ENCODE measurements around the gene NFATC2. TPM values are rescaled to one million over a fixed set of nuclear protein-coding genes. Genes with fewer than 3 reads are reported as not detected.
"Not testable (repeated sequence)": the region's sequence is repeated elsewhere in the genome, so short reads cannot be mapped to it uniquely, and the experiment has no call there.

Gene NFATC2
- total RNA-seq, 1 experiment from 2014 or later: not detected

DNA sequence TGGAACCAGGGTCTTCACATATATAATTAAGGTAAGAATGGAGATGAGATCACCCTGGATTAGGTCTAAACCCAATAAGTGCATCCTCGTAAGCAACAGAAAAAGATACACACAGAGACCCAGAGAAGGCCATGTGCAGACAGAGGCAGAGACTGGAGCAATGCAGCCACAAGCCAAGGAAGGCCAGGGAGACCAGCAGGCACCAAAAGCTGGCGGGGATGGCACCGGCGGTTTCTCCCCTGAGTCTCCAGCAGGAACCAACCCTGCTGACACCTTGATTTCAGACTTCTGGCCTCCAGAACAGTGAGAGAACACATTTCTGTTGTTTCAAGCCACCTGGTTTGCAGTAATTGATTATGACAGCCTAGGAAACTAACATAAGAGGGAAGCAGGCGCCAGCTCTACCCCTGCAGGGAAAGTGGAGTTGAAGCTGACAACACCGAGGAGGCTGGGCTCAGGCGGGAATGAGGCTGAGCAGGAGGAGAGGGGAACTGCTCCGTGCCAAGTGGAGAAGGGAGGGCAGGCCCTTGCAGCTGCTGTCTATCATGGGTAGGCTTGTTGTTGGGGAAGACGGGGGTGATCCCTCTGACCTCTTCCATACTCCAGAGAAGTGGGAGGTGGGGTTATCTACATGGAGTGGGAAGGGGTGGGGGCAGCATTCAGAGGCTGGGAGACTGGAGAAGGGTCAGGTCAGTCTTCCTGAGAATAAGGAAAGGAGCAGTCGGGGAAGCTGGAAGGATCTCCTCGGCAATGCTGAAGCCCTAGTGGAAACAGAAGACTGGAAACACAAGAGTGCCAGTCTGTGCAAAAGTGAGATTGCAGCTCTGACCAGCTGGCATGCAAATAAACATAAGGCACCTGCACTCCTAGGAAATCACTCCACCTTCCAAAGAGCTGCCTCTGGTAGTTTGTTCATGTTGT, 72.7 kb downstream of the NFATC2 start:
- no peaks in the 10 kb centered on the region for H3K36me3 ChIP-seq
- no peak for DNase-seq (ENCODE audit: low read depth in 1 of 2, low spot score in 2 of 2)
- peaks cover 3% of the 10 kb centered on the region; the same call in 1 of the 2 replicates for H3K27me3 ChIP-seq (replicated peaks)
- H3K9me3 ChIP-seq (replicated peaks): peaks cover 6% of the 10 kb centered on the region
- H3K4me1 ChIP-seq (replicated peaks): peaks cover 7% of the 10 kb centered on the region; the same call in 1 of the 2 replicates
- no peak overlapping the region for H3K27ac ChIP-seq
- no peak overlapping the region for H3K4me3 ChIP-seq

DNA sequence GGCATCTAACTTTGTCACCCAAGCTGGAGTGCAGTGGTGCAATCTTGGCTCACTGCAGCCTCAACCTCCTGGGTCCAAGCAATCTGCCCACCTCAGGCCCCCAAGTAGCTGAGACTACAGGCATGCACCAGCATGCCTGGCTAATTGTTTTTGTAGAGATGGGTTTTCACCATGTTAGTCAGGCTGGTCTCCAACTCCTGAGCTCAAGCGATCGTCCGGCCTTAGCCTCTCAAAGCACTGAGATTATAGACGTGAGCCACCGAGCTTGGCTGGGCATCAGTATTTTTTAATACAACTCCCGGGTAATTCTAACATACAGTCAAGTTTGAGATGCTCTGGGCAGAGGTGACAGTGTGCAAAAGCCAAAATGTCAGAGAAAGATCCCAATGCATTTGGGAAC, 73.5 kb downstream of the NFATC2 start:
- Histone ChIP-seq H3K4me1 (replicated peaks) (peaks cover 7% of the 10 kb centered on the region; the same call in 1 of the 2 replicates), H3K27ac (no peak overlapping the region), H3K36me3 (no peaks in the 10 kb centered on the region), H3K27me3 (replicated peaks) (peaks cover 3% of the 10 kb centered on the region; the same call in 1 of the 2 replicates), H3K9me3 (replicated peaks) (peaks cover 6% of the 10 kb centered on the region), H3K4me3 (no peak overlapping the region)
- no peak for DNase-seq (ENCODE audit: low read depth in 1 of 2, low spot score in 2 of 2)

DNA sequence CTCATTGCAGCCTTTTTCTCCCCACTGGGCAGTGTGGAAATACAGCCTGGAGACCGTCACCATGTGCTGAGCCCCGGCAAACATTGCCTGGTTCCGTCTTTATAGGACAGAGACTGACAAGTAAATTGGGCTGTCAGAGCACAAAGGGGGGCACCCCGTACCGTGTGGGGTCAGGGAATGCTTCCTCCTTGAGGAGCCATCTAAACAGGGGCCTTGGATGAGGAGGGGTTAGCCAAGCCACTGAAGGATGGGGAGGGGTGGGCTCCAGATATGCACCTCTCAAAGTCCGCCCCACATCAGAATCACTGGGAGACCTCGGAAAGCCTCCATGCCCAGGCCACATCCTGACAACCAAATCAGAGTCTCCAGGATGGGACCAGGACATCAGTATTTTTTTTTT, 73.9 kb downstream of the NFATC2 start:
- Histone ChIP-seq H3K9me3 (replicated peaks) (peaks cover 6% of the 10 kb centered on the region; the same call in 1 of the 2 replicates), H3K27me3 (replicated peaks) (peaks cover 3% of the 10 kb centered on the region; the same call in 1 of the 2 replicates), H3K4me3 (no peak overlapping the region), H3K27ac (no peak overlapping the region), H3K4me1 (replicated peaks) (peaks cover 7% of the 10 kb centered on the region; the same call in 1 of the 2 replicates), H3K36me3 (no peaks in the 10 kb centered on the region)
- DNase-seq (ENCODE audit: low read depth in 1 of 2, low spot score in 2 of 2): no peak

DNA sequence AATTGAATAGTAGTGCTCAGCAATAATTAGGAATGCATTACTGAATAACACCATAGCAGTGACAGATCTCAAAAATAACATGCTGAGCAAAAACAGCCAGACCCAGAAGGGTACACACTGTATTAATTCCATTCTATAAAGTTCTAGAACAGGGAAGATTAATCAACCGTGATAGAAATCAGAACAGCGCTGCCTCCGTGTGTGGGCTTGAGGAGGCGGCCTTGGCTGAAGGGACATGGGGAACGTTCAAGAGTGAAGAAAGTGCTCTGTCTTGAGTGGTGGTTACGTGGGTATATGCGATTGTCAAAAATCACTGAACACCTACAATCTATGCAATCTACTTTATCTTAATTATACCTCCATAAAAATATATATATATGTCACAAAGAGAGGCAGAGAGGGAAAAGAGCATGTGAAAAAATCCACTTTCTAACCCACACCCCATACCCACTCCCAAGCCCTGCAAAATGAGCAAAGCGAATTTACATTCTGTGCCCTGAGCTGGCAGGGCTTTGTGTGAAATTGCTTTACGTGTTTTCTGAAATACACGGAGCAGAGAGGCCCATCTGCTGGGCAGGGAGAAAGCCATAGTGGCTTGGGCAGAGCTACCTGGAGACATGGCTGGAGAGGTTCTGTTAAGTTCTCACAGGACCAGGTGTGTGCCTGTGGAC, 74.4 kb downstream of the NFATC2 start:
- H3K27ac ChIP-seq: no peak overlapping the region
- peaks cover 6% of the 10 kb centered on the region; the same call in 1 of the 2 replicates for H3K9me3 ChIP-seq (replicated peaks)
- peaks cover 3% of the 10 kb centered on the region; the same call in 1 of the 2 replicates for H3K27me3 ChIP-seq (replicated peaks)
- H3K4me3 ChIP-seq: no peak overlapping the region
- peaks cover 7% of the 10 kb centered on the region; the same call in 1 of the 2 replicates for H3K4me1 ChIP-seq (replicated peaks)
- H3K36me3 ChIP-seq: no peaks in the 10 kb centered on the region
- no peak for DNase-seq (ENCODE audit: low read depth in 1 of 2, low spot score in 2 of 2)

DNA sequence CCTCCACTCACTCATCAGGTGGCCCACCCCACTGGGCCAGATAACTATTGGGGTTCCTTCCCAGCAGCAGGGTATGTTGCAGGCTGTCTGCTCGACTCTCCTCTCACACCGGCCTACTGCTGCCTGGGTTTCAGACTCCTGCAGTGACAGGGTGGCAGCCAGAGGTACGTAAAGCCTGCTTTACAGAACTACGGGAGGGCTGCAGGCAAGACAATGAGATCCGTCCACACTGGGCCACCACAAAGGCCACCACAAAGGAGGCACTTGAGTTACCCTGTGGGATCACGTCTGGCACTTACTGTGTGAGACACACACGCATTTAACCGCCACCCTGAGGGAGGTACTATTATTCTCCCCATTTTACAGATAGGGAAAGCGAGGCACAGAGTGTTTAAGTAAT, 78.5 kb downstream of the NFATC2 start:
- Histone ChIP-seq H3K9me3 (replicated peaks) (peaks cover 6% of the 10 kb centered on the region; the same call in 1 of the 2 replicates), H3K27me3 (replicated peaks) (no peaks in the 10 kb centered on the region), H3K4me3 (no peak overlapping the region), H3K36me3 (no peaks in the 10 kb centered on the region), H3K4me1 (replicated peaks) (peaks cover 11% of the 10 kb centered on the region), H3K27ac (no peak overlapping the region)
- DNase-seq (ENCODE audit: low read depth in 1 of 2, low spot score in 2 of 2): no peak

DNA sequence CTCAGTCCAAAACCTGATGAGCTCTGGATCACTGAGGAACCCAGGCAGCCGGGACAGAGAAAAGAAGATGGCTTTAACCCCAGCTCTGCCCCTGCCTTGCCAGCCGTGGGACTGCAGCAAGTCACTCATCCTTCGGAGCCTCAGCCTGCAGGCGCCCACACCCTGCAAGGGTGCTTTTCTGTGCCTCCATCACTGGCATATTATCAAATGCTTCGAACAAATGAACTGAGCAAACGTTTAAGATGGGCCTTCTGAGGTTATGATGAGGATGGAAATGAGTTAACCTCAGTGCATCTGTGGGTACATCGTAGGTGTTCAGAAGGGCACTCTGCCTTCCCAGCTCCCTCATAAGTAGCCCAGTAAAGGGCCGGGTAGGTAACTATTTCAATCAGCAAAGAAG, 79.0 kb downstream of the NFATC2 start:
- Histone ChIP-seq H3K9me3 (replicated peaks) (peaks cover 6% of the 10 kb centered on the region; the same call in 1 of the 2 replicates), H3K4me3 (no peak overlapping the region), H3K27me3 (replicated peaks) (no peaks in the 10 kb centered on the region), H3K27ac (no peak overlapping the region), H3K36me3 (no peaks in the 10 kb centered on the region), H3K4me1 (replicated peaks) (peaks cover 11% of the 10 kb centered on the region)
- DNase-seq (ENCODE audit: low read depth in 1 of 2, low spot score in 2 of 2): no peak

DNA sequence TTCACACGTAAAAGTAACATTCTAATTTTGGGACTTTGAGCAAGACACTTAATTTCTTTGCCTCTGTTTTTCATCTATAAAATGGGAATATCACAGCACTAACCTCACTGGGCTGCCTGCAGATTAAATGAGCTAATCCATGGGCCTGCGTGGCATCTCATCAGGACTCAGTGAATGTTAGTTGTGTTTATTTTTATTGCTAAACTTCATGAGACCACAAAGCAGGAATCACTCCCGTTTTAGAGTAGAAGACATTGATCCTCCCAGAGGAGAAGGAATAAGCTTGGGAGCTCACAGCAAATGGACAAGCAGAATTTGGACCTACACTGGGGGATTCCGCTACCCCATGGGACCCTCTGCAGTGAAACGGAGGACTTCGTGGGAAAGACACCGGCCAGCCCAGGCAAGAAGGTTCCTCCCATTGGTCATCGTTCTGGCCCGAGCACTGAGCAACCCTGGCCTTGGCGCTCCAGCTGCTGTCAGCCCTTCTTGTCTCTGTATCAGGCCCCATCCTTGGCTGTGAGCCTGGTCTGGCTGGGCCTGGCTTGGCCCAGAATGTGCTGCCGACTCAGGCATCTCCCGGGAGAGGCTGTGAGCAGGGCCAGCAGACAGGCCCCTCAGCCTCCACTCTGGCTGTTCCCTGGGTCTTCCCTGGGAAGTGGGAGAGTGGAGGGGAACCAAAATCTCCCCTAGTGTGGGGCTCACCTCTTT, 79.8 kb downstream of the NFATC2 start:
- H3K36me3 ChIP-seq: no peaks in the 10 kb centered on the region
- H3K9me3 ChIP-seq (replicated peaks): peaks cover 6% of the 10 kb centered on the region; the same call in 1 of the 2 replicates
- H3K4me3 ChIP-seq: no peak overlapping the region
- no peak for DNase-seq (ENCODE audit: low read depth in 1 of 2, low spot score in 2 of 2)
- peaks cover 11% of the 10 kb centered on the region for H3K4me1 ChIP-seq (replicated peaks)
- H3K27me3 ChIP-seq (replicated peaks): no peaks in the 10 kb centered on the region
- H3K27ac ChIP-seq: no peak overlapping the region

DNA sequence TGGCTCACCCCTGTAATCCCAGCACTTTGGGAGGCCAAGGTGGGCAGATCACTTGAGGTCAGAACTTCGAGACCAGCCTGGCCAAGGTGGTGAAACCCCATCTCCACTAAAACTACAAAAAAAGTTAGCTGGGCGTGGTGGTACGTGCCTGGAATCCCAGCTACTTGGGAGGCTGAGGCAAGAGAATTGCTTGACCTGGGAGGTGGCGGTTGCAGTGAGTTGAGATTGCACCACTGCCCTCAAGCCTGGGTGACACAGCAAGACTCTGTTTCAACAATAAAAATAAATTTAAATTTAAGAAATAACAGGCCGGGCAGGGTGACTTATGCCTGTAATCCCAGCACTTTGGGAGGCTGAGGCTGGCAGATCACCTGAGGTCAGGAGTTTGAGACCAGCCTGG, 80.7 kb downstream of the NFATC2 start:
- H3K27ac ChIP-seq; H3K9me3 ChIP-seq (replicated peaks); H3K4me3 ChIP-seq; H3K27me3 ChIP-seq (replicated peaks); H3K36me3 ChIP-seq; DNase-seq (ENCODE audit: low read depth in 1 of 2, low spot score in 2 of 2): not testable (repeated sequence)
- H3K4me1 ChIP-seq (replicated peaks): peaks cover 16% of the 10 kb centered on the region

DNA sequence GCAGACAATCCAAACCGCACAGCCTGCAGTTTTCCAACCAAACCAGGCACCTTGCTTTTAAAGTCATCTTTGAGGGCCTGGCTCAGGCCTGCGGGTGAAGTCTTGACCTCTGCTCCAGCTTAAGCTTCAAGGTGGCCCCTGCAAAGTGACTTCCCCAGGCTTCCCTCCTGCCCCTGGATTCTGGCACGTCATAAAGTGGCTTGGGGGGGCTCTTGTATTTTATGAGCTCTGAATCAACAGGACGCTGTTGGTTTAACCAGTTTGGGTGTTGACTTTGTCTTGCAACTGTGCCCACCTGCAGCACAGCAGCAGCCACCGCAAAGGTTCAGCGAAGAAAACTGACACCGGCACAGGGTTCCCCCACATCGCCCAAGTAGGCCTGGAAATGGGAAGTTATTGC, 81.2 kb downstream of the NFATC2 start:
- no peak overlapping the region for H3K27ac ChIP-seq
- no peaks in the 10 kb centered on the region for H3K36me3 ChIP-seq
- H3K9me3 ChIP-seq (replicated peaks): peaks cover 6% of the 10 kb centered on the region; the same call in 1 of the 2 replicates
- H3K4me1 ChIP-seq (replicated peaks): peaks cover 21% of the 10 kb centered on the region
- no peak overlapping the region for H3K4me3 ChIP-seq
- no peak for DNase-seq (ENCODE audit: low read depth in 1 of 2, low spot score in 2 of 2)
- H3K27me3 ChIP-seq (replicated peaks): no peaks in the 10 kb centered on the region

DNA sequence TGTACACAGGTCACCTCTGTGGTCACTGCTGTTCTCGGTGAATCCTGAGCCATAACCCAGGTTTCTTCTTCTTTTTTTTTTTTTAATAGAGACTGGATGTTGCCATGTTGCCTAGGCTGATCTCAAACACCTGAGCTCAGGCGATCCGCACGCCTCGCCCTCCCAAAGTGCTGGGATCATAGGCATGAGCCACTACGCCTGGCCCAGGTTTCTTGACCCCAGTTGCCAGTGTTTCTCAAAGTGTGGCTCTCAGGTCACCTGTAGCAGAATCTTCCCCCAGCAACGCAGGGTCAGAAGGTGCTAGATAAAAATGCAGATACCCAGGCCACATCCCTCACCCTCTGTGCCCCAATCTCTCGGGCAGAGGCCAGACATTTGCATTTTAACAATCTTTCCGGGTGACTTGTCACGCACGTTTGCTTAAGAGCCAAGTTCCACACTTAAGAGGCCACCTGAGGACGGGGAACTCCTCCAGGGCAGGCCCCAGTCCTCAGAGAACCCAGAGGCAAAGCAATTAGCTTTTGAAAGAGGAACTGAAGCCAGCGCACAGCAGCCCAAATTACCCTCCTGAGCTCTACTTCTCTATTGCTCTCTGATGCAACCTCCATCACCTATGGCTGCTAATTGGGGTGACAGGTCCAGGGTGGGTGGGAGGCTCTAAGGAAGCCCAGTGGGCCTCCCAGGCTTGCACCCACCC, 81.8 kb downstream of the NFATC2 start:
- Histone ChIP-seq H3K36me3 (no peaks in the 10 kb centered on the region), H3K9me3 (replicated peaks) (peaks cover 2% of the 10 kb centered on the region; the same call in 1 of the 2 replicates), H3K4me3 (no peak overlapping the region), H3K27ac (no peak overlapping the region), H3K4me1 (replicated peaks) (peaks cover 21% of the 10 kb centered on the region), H3K27me3 (replicated peaks) (no peaks in the 10 kb centered on the region)
- no peak for DNase-seq (ENCODE audit: low read depth in 1 of 2, low spot score in 2 of 2)

DNA sequence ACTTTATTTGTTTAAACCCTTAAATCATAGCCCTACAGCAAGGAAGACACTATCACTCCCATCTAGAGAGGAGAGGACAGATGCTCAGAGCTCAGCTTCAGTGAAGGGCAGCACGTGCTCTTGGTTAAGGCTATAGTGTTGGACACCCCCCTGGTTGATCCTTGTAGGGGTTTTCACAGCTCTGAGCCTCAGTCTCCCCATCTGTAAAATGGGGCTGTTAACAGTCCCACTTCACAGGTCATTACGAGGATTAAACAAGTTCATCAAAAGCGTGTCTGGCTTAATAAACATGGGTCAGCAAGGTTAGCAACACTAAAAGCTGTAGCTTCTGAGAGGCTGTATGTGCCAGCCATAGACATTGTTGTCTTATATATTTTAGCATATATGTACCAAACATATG, 82.4 kb downstream of the NFATC2 start:
- no peaks in the 10 kb centered on the region for H3K36me3 ChIP-seq
- DNase-seq (ENCODE audit: low read depth in 1 of 2, low spot score in 2 of 2): no peak
- no peaks in the 10 kb centered on the region for H3K27me3 ChIP-seq (replicated peaks)
- H3K4me3 ChIP-seq: no peak overlapping the region
- H3K27ac ChIP-seq: no peak overlapping the region
- no peaks in the 10 kb centered on the region for H3K9me3 ChIP-seq (replicated peaks)
- H3K4me1 ChIP-seq (replicated peaks): peaks cover 18% of the 10 kb centered on the region

DNA sequence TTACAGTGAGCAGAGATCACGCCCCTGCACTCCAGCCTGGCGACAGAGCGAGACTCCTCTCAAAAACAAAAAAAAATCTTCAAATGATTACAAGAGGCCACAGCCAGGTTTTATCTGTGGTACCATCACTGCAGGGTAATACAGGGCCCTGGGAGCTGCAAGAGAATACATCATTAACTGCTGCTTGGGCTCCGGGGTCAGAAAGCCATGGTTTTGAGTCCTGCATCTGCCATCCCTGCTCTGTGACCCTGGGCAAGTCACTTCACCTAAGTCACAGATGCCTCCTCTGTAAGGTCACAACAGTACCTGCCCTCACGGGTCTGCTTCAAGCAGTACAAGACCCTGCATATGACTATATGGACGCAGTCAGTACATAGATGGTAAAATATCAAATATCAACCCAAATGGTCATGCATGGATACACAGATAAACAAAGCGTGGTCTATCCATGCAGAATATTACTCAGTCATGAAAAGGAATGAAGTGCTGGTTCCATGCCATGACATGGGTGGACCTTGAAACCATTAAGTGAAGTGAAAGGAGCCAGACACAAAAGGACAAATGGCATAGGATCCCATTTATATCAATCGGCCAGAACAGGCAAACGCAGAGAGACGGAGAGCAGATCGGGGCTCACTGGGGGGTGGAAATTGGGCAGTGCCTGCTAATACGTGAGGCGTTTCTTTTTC, 83.6 kb downstream of the NFATC2 start:
- Histone ChIP-seq H3K4me1 (replicated peaks) (peaks cover 18% of the 10 kb centered on the region), H3K9me3 (replicated peaks) (0 out of 2 replicates have a peak, but pooled peaks cover 6% of the 10 kb centered on the region), H3K4me3 (no peak overlapping the region), H3K27ac (no peak overlapping the region), H3K27me3 (replicated peaks) (no peaks in the 10 kb centered on the region), H3K36me3 (no peaks in the 10 kb centered on the region)
- DNase-seq (ENCODE audit: low read depth in 1 of 2, low spot score in 2 of 2): no peak
